Neural cell (in vitro differentiated cells): ENCODE measurements around the gene BLOC1S5. TPM values are rescaled to one million over a fixed set of nuclear protein-coding genes. Genes with fewer than 3 reads are reported as not detected.

Experiments used
- H2AFZ ChIP-seq: fragments of 200-600, 300-800 bp; sonication (generic), shearing (Covaris generic); 2 replicates; pipeline ENCODE4 v1.6.0; 2014; ENCODE audit warnings: low read depth, mild to moderate bottlenecking, antibody characterized with exemption, low read length, moderate library complexity
- H3F3A ChIP-seq: fragments of 200-600 bp; shearing (Covaris generic); 2 replicates; pipeline ENCODE4 v1.6.1; 2016; ENCODE audit warnings: mild to moderate bottlenecking, moderate library complexity, mixed read lengths, antibody characterized with exemption, low read length; ENCODE audit not compliant: insufficient read depth, poor library complexity, severe bottlenecking
- H3K27ac ChIP-seq: fragments of 200-600, 300-800 bp; sonication (generic), shearing (Covaris generic); 2 replicates; pipeline ENCODE4 v1.5.1; 2014; ENCODE audit warnings: mild to moderate bottlenecking, low read length, moderate library complexity
- H3K27me3 ChIP-seq: fragments of 300-800, 200-600 bp; sonication (generic), shearing (Covaris generic); 2 replicates; pipeline ENCODE4 v1.6.0; 2014; ENCODE audit warnings: mild to moderate bottlenecking, low read depth, low read length, moderate library complexity; ENCODE audit not compliant: insufficient read depth
- H3K36me3 ChIP-seq: fragments of 300-800, 200-600 bp; sonication (generic), shearing (Covaris generic); 2 replicates; pipeline ENCODE4 v1.5.1; 2014; ENCODE audit warnings: mild to moderate bottlenecking, antibody characterized with exemption, low read length, moderate library complexity; ENCODE audit not compliant: insufficient read depth
- H3K4me2 ChIP-seq: fragments of 300-800, 200-600 bp; sonication (generic), shearing (Covaris generic); 2 replicates; pipeline ENCODE4 v1.6.0; 2014; ENCODE audit warnings: mild to moderate bottlenecking, low read length
- H3K4me3 ChIP-seq: fragments of 300-800, 200-600 bp; sonication (generic), shearing (Covaris generic); 2 replicates; pipeline ENCODE4 v1.5.1; 2014; ENCODE audit warnings: mild to moderate bottlenecking, low read length, moderate library complexity
- H3K79me2 ChIP-seq: fragments of 200-600 bp; shearing (Covaris generic); replicated peaks from 2 replicates; pipeline ENCODE4 v1.6.0; 2014; ENCODE audit warnings: mild to moderate bottlenecking, low read length, moderate library complexity; ENCODE audit not compliant: insufficient read depth
- H3K9ac ChIP-seq: fragments of 300-800, 200-600 bp; sonication (generic), shearing (Covaris generic); 2 replicates; pipeline ENCODE4 v1.6.1; 2016; ENCODE audit warnings: mild to moderate bottlenecking, low read length, mixed read lengths
- H3K9me2 ChIP-seq: fragments of 200-600 bp; shearing (Covaris generic); 2 replicates; pipeline ENCODE4 v1.6.1; 2016; ENCODE audit warnings: mild to moderate bottlenecking, low read length, mixed read lengths; ENCODE audit not compliant: insufficient read depth
- H3K9me3 ChIP-seq: fragments of 200-600, 300-800 bp; sonication (generic), shearing (Covaris generic); 2 replicates; pipeline ENCODE4 v1.6.1; 2016; ENCODE audit warnings: mild to moderate bottlenecking, mixed run types, low read length, moderate library complexity, mixed read lengths
- H4K20me1 ChIP-seq: fragments of 200-600 bp; shearing (Covaris generic); 2 replicates; pipeline ENCODE4 v1.6.1; 2016; ENCODE audit warnings: mild to moderate bottlenecking, mixed run types; ENCODE audit not compliant: insufficient read depth
- CTCF ChIP-seq: fragments of 450-650 bp; IDR thresholded peaks from 2 replicates; pipeline ENCODE4 v1.5.1; 2014; ENCODE audit warnings: antibody characterized with exemption, mild to moderate bottlenecking, moderate library complexity; ENCODE audit not compliant: poor library complexity, severe bottlenecking
- EP300 ChIP-seq: fragments of 450-650 bp; conservative IDR thresholded peaks from 2 replicates; pipeline ENCODE4 v1.6.1; 2014; ENCODE audit warnings: antibody characterized with exemption, mild to moderate bottlenecking, moderate library complexity; ENCODE audit not compliant: poor library complexity, severe bottlenecking
- EZH2 ChIP-seq: fragments of 200-600, 300-800 bp; shearing (Covaris generic), sonication (generic); IDR thresholded peaks from 2 replicates; pipeline ENCODE4 v1.6.1; 2014; ENCODE audit warnings: antibody characterized with exemption, low read length, borderline replicate concordance, mild to moderate bottlenecking; ENCODE audit not compliant: insufficient read depth, poor library complexity, severe bottlenecking
- MXI1 ChIP-seq: fragments of 450-650 bp; conservative IDR thresholded peaks from 2 replicates; pipeline ENCODE4 v1.6.1; 2014; ENCODE audit warnings: antibody characterized with exemption, mild to moderate bottlenecking; ENCODE audit not compliant: poor library complexity, severe bottlenecking
- POLR2AphosphoS5 ChIP-seq: IDR thresholded peaks from 2 replicates; pipeline ENCODE4 v1.6.1; 2012
- RAD21 ChIP-seq: fragments of 450-650 bp; conservative IDR thresholded peaks from 2 replicates; pipeline ENCODE4 v1.6.1; 2014; ENCODE audit warnings: antibody characterized with exemption, mild to moderate bottlenecking, moderate library complexity
- REST ChIP-seq: IDR thresholded peaks from 2 replicates; pipeline ENCODE4 v1.6.1; 2012; ENCODE audit warnings: borderline replicate concordance
- SMC3 ChIP-seq: fragments of 450-650 bp; conservative IDR thresholded peaks from 2 replicates; pipeline ENCODE4 v1.6.1; 2014; ENCODE audit warnings: antibody characterized with exemption, mild to moderate bottlenecking, moderate library complexity; ENCODE audit not compliant: poor library complexity
- TAF1 ChIP-seq: IDR thresholded peaks from 2 replicates; pipeline ENCODE4 v1.6.1; 2012; ENCODE audit warnings: low read depth
- polyA plus RNA-seq: library from polyadenylated mRNA; depleted of rRNA; stranded (reverse); fragments of >200 nt; gene quantifications from 2 replicates; pipeline ENCODE4 v1.2.3, GENCODE V29; 2014

The BLOC1S5 gene
- polyA plus RNA-seq, 1 donor from 2014 or later: 12.2 TPM

GRCh38 chr6:8057793-8058192 is 6.4 kb downstream of the BLOC1S5 start:
- Histone ChIP-seq H3K4me2 (no peak overlapping the region), H3K9ac (no peak overlapping the region), H3K27me3 (no peaks in the 10 kb centered on the region), H3K79me2 (no peaks in the 10 kb centered on the region), H3K9me2 (no peaks in the 10 kb centered on the region), H3K36me3 (peaks cover 5% of the 10 kb centered on the region), H4K20me1 (no peaks in the 10 kb centered on the region), H3K9me3 (no peaks in the 10 kb centered on the region), H3K4me3 (no peak overlapping the region), H3K27ac (no peak overlapping the region), H3F3A (no peaks in the 10 kb centered on the region), H2AFZ (no peak overlapping the region)
- TF ChIP-seq EZH2 (no peak), SMC3 (no peak), TAF1 (no peak), RAD21 (no peak), POLR2AphosphoS5 (no peak), REST (no peak), EP300 (no peak), MXI1 (no peak), CTCF (no peak)

- Histone ChIP-seq H3K9ac (no peak overlapping the region), H3K79me2 (no peaks in the 10 kb centered on the region), H3K27me3 (no peaks in the 10 kb centered on the region), H2AFZ (no peak overlapping the region), H3F3A (no peaks in the 10 kb centered on the region), H3K4me2 (no peak overlapping the region), H3K36me3 (peaks cover 5% of the 10 kb centered on the region), H3K27ac (no peak overlapping the region), H3K9me3 (no peaks in the 10 kb centered on the region), H4K20me1 (no peaks in the 10 kb centered on the region), H3K9me2 (no peaks in the 10 kb centered on the region), H3K4me3 (no peak overlapping the region)
- TF ChIP-seq TAF1: no peak
- TF ChIP-seq RAD21: no peak
- TF ChIP-seq SMC3: no peak
- TF ChIP-seq EZH2: no peak
- no peak for TF ChIP-seq MXI1
- TF ChIP-seq POLR2AphosphoS5: no peak
- no peak for TF ChIP-seq CTCF
Observed at GRCh38 chr6:8057263-8057662, 6.9 kb downstream of the BLOC1S5 start.
